ENCODE results near the gene BIRC7.

The BIRC7 gene

GRCh38 chr20:63226042-63226943 is 9.4 kb upstream of the BIRC7 start:
- DNase-seq, result no peak

- DNase-seq, result no peak
These were observed 8.4 kb upstream of the BIRC7 start for GRCh38 chr20:63227260-63227659.

- DNase-seq, result peak; percentile 37
These were observed 6.9 kb upstream of the BIRC7 start for GRCh38 chr20:63228806-63229205.

- peak; percentile 59 for DNase-seq
These were observed 4.9 kb upstream of the BIRC7 start for GRCh38 chr20:63230800-63231268.

GRCh38 chr20:63232235-63233060 is 3.3 kb upstream of the BIRC7 start:
- DNase-seq, result no peak

- DNase-seq, result no peak
These were observed 2.7 kb upstream of the BIRC7 start for GRCh38 chr20:63233061-63233344.

- no peak for DNase-seq
These were observed 1.8 kb upstream of the BIRC7 start for GRCh38 chr20:63233924-63234323.

GRCh38 chr20:63234693-63235398 is 859 bp upstream of the BIRC7 start:
- peak; percentile 45 for DNase-seq

GRCh38 chr20:63236116-63236837 is 572 bp downstream of the BIRC7 start:
- no peak for DNase-seq

GRCh38 chr20:63238031-63238430 is 2.3 kb downstream of the BIRC7 start:
- no peak for DNase-seq

- peak; percentile 28 for DNase-seq
These were observed 2.9 kb downstream of the BIRC7 start for GRCh38 chr20:63238514-63239125.

- DNase-seq, result no peak
These were observed 3.7 kb downstream of the BIRC7 start for GRCh38 chr20:63239431-63239830.

- DNase-seq, result no peak
These were observed 4.3 kb downstream of the BIRC7 start for GRCh38 chr20:63240004-63240403.

GRCh38 chr20:63241272-63241671 is 5.6 kb downstream of the BIRC7 start:
- DNase-seq, result no peak

- no peak for DNase-seq
These were observed 7.0 kb downstream of the BIRC7 start for GRCh38 chr20:63242736-63243135.

GRCh38 chr20:63243604-63244247 is 8.0 kb downstream of the BIRC7 start:
- DNase-seq, result no peak

- DNase-seq, result no peak
These were observed 8.8 kb downstream of the BIRC7 start for GRCh38 chr20:63244468-63244867.

GRCh38 chr20:63246490-63247288 is 11.0 kb downstream of the BIRC7 start:
- no peak for DNase-seq

GRCh38 chr20:63247671-63248228 is 12.0 kb downstream of the BIRC7 start:
- DNase-seq, result no peak

GRCh38 chr20:63248835-63249591 is 13.3 kb downstream of the BIRC7 start:
- DNase-seq, result no peak
